K562 (cell line): ENCODE results near the gene OR2T34. TPM values are rescaled to one million over a fixed set of nuclear protein-coding genes. Genes with fewer than 3 reads are reported as not detected.
"Not testable (repeated sequence)": the region's sequence is repeated elsewhere in the genome, so short reads cannot be mapped to it uniquely, and the experiment has no call there.

Experiments
- ATAC-seq: fragments of 200-7000 bp; cut with Tn5 transposase; 3 replicates; pipeline ENCODE4 v1.9.1; 2020; ENCODE audit warnings: moderate library complexity
- Bru-seq: library from RNA; stranded (reverse); fragments of 400-500 nt; gene quantifications from one replicate; lab custom pipeline; 2021; lab: Mats Ljungman, UMichigan
- BruChase-seq, 2 experiments: library from RNA; stranded (reverse); fragments of 400-500 nt; gene quantifications; one replicate each; lab custom pipeline; 2021; lab: Mats Ljungman, UMichigan
- BruUV-seq: library from RNA; stranded (reverse); fragments of 400-500 nt; replicated peaks from 2 replicates; lab custom pipeline; 2021; lab: Mats Ljungman, UMichigan
- CTCF ChIA-PET: fragments of 300-600 bp; formaldehyde crosslinking; extraction: SDS; loops from one replicate; lab custom pipeline; 2021; ENCODE audit warnings: low intra/inter-chr PET ratio; lab: Yijun Ruan, JAX
- POLR2A ChIA-PET: fragments of 300-600, 350-650 bp; sonication (Branson Sonifier 250); formaldehyde crosslinking; extraction: SDS; loops from one replicate; lab custom pipeline; 2021; ENCODE audit warnings: antibody characterized with exemption, inconsistent platforms; lab: Yijun Ruan, JAX
- DNase-seq, 4 experiments: peaks; one replicate each; pipeline versions ENCODE4 v3.0.0 to v3.0.0-alpha.2; 2011 to 2018; ENCODE audit warnings: low spot score in 3 of 4, mixed read lengths in 3 of 4; ENCODE audit errors: extremely low read depth in 1 of 4
- FAIRE-seq: peaks from 2 replicates; lab custom pipeline; 2011; peaks lifted over from hg19 to GRCh38; lab: Jason Lieb, UNC
- H2AFZ ChIP-seq: 2 replicates; pipeline ENCODE4 v1.6.0; 2011; ENCODE audit warnings: low read depth, low read length, control low read depth, inconsistent platforms
- H3K27ac ChIP-seq: fragments of 200-600 bp; 3 replicates; pipeline ENCODE4 v1.8.0; 2011; ENCODE audit warnings: low read depth, mild to moderate bottlenecking, control low read depth, inconsistent platforms, low read length, moderate library complexity, mixed read lengths; ENCODE audit errors: extremely low read depth
- H3K27me3 ChIP-seq, 2 experiments: fragments of 300-600 bp in 1 of 2; 2 replicates in 1 of 2; 3 replicates in 1 of 2; pipeline versions ENCODE4 v1.6.0 to v1.8.0; 2011; ENCODE audit warnings: inconsistent platforms in 2 of 2, low read length in 2 of 2, mild to moderate bottlenecking in 1 of 2, mixed read lengths in 1 of 2, moderate library complexity in 1 of 2; ENCODE audit not compliant: control insufficient read depth in 2 of 2, insufficient read depth in 2 of 2
- H3K36me3 ChIP-seq: fragments of 300-600 bp; 3 replicates; pipeline ENCODE4 v1.8.0; 2011; ENCODE audit warnings: mild to moderate bottlenecking, low read length, inconsistent platforms; ENCODE audit not compliant: control insufficient read depth, insufficient read depth
- H3K4me1 ChIP-seq, 2 experiments: fragments of 200-600 bp in 1 of 2; replicated peaks in 1 of 2; 2 replicates in 1 of 2; 3 replicates in 1 of 2; pipeline versions ENCODE4 v1.5.1 to v1.8.0; 2011; ENCODE audit warnings: inconsistent platforms in 2 of 2, low read length in 2 of 2, mild to moderate bottlenecking in 1 of 2, mixed read lengths in 1 of 2, moderate library complexity in 1 of 2; ENCODE audit not compliant: control insufficient read depth in 2 of 2, insufficient read depth in 2 of 2
- H3K4me2 ChIP-seq: 2 replicates; pipeline ENCODE4 v1.6.1; 2011; ENCODE audit warnings: low read length, control low read depth, inconsistent platforms, mixed read lengths; ENCODE audit not compliant: insufficient read depth
- H3K4me3 ChIP-seq: fragments of 200-600 bp; sonication (generic), shearing (Covaris generic); 2 replicates; pipeline ENCODE4 v1.5.1; 2016; ENCODE audit warnings: control low read depth, inconsistent platforms
- H3K79me2 ChIP-seq: fragments of 200-600 bp; 3 replicates; pipeline ENCODE4 v1.8.0; 2011; ENCODE audit warnings: low read length, inconsistent platforms; ENCODE audit not compliant: control insufficient read depth, insufficient read depth
- H3K9ac ChIP-seq, 2 experiments: 2 replicates each; pipeline versions ENCODE4 v1.6.0 to v1.6.1; 2011; ENCODE audit warnings: low read depth in 2 of 2, low read length in 2 of 2, control low read depth in 1 of 2, inconsistent platforms in 1 of 2, mild to moderate bottlenecking in 1 of 2, mixed read lengths in 1 of 2; ENCODE audit not compliant: insufficient read depth in 1 of 2
- H3K9me1 ChIP-seq: one replicate; pipeline ENCODE4 v1.6.0; 2011; ENCODE audit warnings: inconsistent platforms, mild to moderate bottlenecking, low read length, moderate library complexity; ENCODE audit not compliant: control insufficient read depth, insufficient read depth
- H3K9me3 ChIP-seq: replicated peaks from 2 replicates; pipeline ENCODE4 v1.5.1; 2011; ENCODE audit warnings: low read depth, low read length, inconsistent platforms; ENCODE audit not compliant: control insufficient read depth, insufficient read depth
- H4K20me1 ChIP-seq: replicated peaks from 2 replicates; pipeline ENCODE4 v1.6.1; 2011; ENCODE audit warnings: low read length, inconsistent platforms, mixed read lengths; ENCODE audit not compliant: control insufficient read depth, insufficient read depth
- CBX3 ChIP-seq, 2 experiments: IDR thresholded peaks; 1 replicate in 1 of 2; 2 replicates in 1 of 2; pipeline ENCODE4 v1.6.1; 2012; ENCODE audit warnings: inconsistent platforms in 2 of 2, low read length in 2 of 2, borderline replicate concordance in 1 of 2, control low read depth in 1 of 2
- CTCF ChIP-seq, 3 experiments: IDR thresholded peaks in 2 of 3; conservative IDR thresholded peaks in 1 of 3; 2 replicates each; pipeline ENCODE4 v1.5.1; 2011 to 2012; ENCODE audit warnings: low read length in 3 of 3, mild to moderate bottlenecking in 3 of 3, control low read depth in 2 of 3, improper control_type of control experiment in 1 of 3, inconsistent platforms in 1 of 3, low read depth in 1 of 3, mixed read lengths in 1 of 3, moderate library complexity in 1 of 3; ENCODE audit not compliant: insufficient read depth in 2 of 3
- NFE2L1 ChIP-seq: fragments of 450-650 bp; IDR thresholded peaks from 2 replicates; pipeline ENCODE4 v1.6.1; 2016; ENCODE audit warnings: missing genetic modification characterization, low read depth, mild to moderate bottlenecking, missing compliant biosample characterization, moderate library complexity, borderline replicate concordance
- RAD21 ChIP-seq, 2 experiments: fragments of 250-450 bp in 1 of 2; fragments of 450-650 bp in 1 of 2; sonication (Bioruptor Pico) in 1 of 2; formaldehyde crosslinking in 1 of 2; IDR thresholded peaks in 1 of 2; conservative IDR thresholded peaks in 1 of 2; 2 replicates each; pipeline versions ENCODE4 v1.4.0 to v1.8.0; 2020 to 2022; ENCODE audit warnings: mild to moderate bottlenecking in 2 of 2, moderate library complexity in 1 of 2
- RFX1 ChIP-seq: fragments of 450-650 bp; IDR thresholded peaks from 2 replicates; pipeline ENCODE4 v1.6.1; 2016; ENCODE audit warnings: mild to moderate bottlenecking, moderate library complexity
- SMC3 ChIP-seq: conservative IDR thresholded peaks from 2 replicates; pipeline ENCODE4 v1.6.1; 2011; ENCODE audit warnings: low read depth, low read length, improper control_type of control experiment; ENCODE audit not compliant: insufficient read depth
- WGBS: fragments of 100-300 bp; shearing (Covaris generic); methylation state at CpG from one replicate; pipeline ENCODE4 v1.1.6; 2016; ENCODE audit warnings: low coverage, mixed read lengths; ENCODE audit not compliant: insufficient coverage; ENCODE audit errors: missing lambda C conversion rate; 5-methylcytosine and 5-hydroxymethylcytosine counted together
- in situ Hi-C: fragments of 300-500 bp; cut with MboI; formaldehyde crosslinking; loops from 4 replicates; pipeline ENCODE4 v1.15.0; 2018; ENCODE audit warnings: inconsistent platforms, mixed read lengths
- intact Hi-C: fragments of 100-400 bp; cut with micrococcal nuclease; formaldehyde crosslinking; loops from 2 replicates; pipeline ENCODE4 v1.14.2; 2022
- long read RNA-seq, 3 experiments: library from polyadenylated mRNA in 2 of 3; library from RNA in 1 of 3; unstranded in 2 of 3; stranded (forward) in 1 of 3; transcript quantifications; one replicate each; pipeline ENCODE4 v2.0.0, GENCODE V29; 2019 to 2022
- polyA minus RNA-seq, 3 experiments: library from RNA; depleted of rRNA, polyadenylated mRNA; stranded (reverse); fragments of >200 nt; gene quantifications; 2 replicates each; pipeline ENCODE4 v1.2.3, GENCODE V29; 2011
- polyA plus RNA-seq, 8 experiments: library from polyadenylated mRNA; depleted of rRNA in 4 of 8; stranded (reverse) in 5 of 8; unstranded in 3 of 8; fragments of >200 nt; fragmentation: Nextera tagmentation in 2 of 8; fragmentation: Illumina TruSeq in 1 of 8; extraction: Ambion mirVana in 2 of 8; extraction: Trizol in 1 of 8; gene quantifications; 2 replicates each; pipeline versions ENCODE4 v1.2.1 to v1.2.3, GENCODE V29; 2011 to 2014; ENCODE audit warnings: inconsistent platforms in 1 of 8, missing spikeins in 1 of 8
- total RNA-seq, 7 experiments: library from RNA; depleted of rRNA in 6 of 7; stranded (reverse); fragments of >200 nt in 6 of 7; fragmentation: Illumina TruSeq in 2 of 7; extraction: Trizol in 2 of 7; gene quantifications; 2 replicates each; pipeline versions ENCODE4 v1.2.1 to v1.2.3, GENCODE V29; 2011 to 2021; ENCODE audit warnings: low replicate concordance in 1 of 7

OR2T34 gene
- total RNA-seq (2011; cell fraction: chromatin; rRNA removed; ENCODE audit: low replicate concordance): not detected in 2 replicates
- total RNA-seq (2011; cell fraction: nucleolus; rRNA removed): not detected in 2 replicates
- total RNA-seq (2011; cell fraction: nucleoplasm; rRNA removed): not detected in 2 replicates
- total RNA-seq (2014; rRNA removed) (not detected in 2 replicates), total RNA-seq (2014; rRNA removed; fragmentation: Illumina TruSeq; extraction: Trizol) (not detected in 2 replicates), total RNA-seq (2015; rRNA removed; fragmentation: Illumina TruSeq; extraction: Trizol) (not detected in 2 replicates), total RNA-seq (2021) (not detected in 2 replicates), polyA plus RNA-seq (2011; rRNA removed) (not detected in 2 replicates), polyA plus RNA-seq (2014; fragmentation: Illumina TruSeq; extraction: Trizol) (not detected in 2 replicates), polyA plus RNA-seq (2014; fragmentation: Nextera tagmentation; extraction: Ambion mirVana) (not detected), polyA plus RNA-seq (2014; rRNA removed) (not detected in 2 replicates), polyA minus RNA-seq (2011; rRNA and poly(A)+ RNA removed) (not detected in 2 replicates), Bru-seq, nascent RNA (not detected), BruChase-seq, experiment 1, labeled RNA remaining after a 2-hour chase (not detected), BruChase-seq, experiment 2, labeled RNA remaining after a 6-hour chase (not detected)
- not detected in 2 replicates for polyA plus RNA-seq (2011; cell fraction: cytosol; rRNA removed)
- polyA plus RNA-seq (2011; cell fraction: nucleus; rRNA removed): not detected in 2 replicates
- not detected in 2 replicates for polyA plus RNA-seq (2012)
- not detected in 2 replicates for polyA minus RNA-seq (2011; cell fraction: cytosol; rRNA and poly(A)+ RNA removed)
- polyA minus RNA-seq (2011; cell fraction: nucleus; rRNA and poly(A)+ RNA removed): not detected in 2 replicates
- long read RNA-seq, experiment 1: 0 reads
- long read RNA-seq, experiment 2: 0 reads
- long read RNA-seq, experiment 3: 0 reads

- H3K79me2 ChIP-seq, H3K27me3 ChIP-seq, CTCF ChIA-PET, H3K36me3 ChIP-seq, BruUV-seq, ATAC-seq, H3K9me3 ChIP-seq, H3K4me2 ChIP-seq, POLR2A ChIA-PET, H4K20me1 ChIP-seq, intact Hi-C loops, H3K4me1 ChIP-seq, DNase-seq, H3K9me1 ChIP-seq, H2AFZ ChIP-seq, H3K9ac ChIP-seq, H3K27ac ChIP-seq, FAIRE-seq, H3K4me3 ChIP-seq: not testable (repeated sequence)
- in situ Hi-C loops: loop anchor here (5.0 kb wide), 1 partner anchor 102 kb away; the partner anchor contains the start of gene OR2T3
- 0% methylated on average over 1 of the region's 3 CpGs for WGBS
These were observed at the start of gene OR2T34 for GRCh38 chr1:248574657-248575056. Gene OR2T34 (minus strand): TSS chr1:248574757. CDS start chr1:248574757, 0 bp downstream.

GRCh38 chr1:248622570-248623001 lies 48.0 kb upstream of the OR2T34 start:
- Histone ChIP-seq H3K27me3 (no peaks in the 10 kb centered on the region), H3K36me3 (no peaks in the 10 kb centered on the region), H3K9me3 (no peaks in the 10 kb centered on the region)
- CTCF ChIA-PET: no interaction called here
- peak; percentile 39 for TF ChIP-seq RFX1
- no peak for TF ChIP-seq NFE2L1 (tag)
- TF ChIP-seq CTCF (IDR thresholded peaks at IDR 0.05 in 2 of 3, conservative IDR thresholded peaks at IDR 0.05 in 1 of 3; ENCODE audit: insufficient read depth in 2 of 3, low read depth in 1 of 3, low read length in 3 of 3): peak; percentile 9 to 35 (median 19); a peak in 2 of 6 replicates
- 0 out of 2 replicates have a peak, but pooled peaks have one; percentile 14 for TF ChIP-seq SMC3
- no peak for TF ChIP-seq CBX3 (IDR thresholded peaks at IDR 0.05; ENCODE audit: borderline replicate concordance in 1 of 2, low read length in 2 of 2)
- TF ChIP-seq RAD21 (CRISPR knock-in tag; conservative IDR thresholded peaks at IDR 0.05 in 1 of 2, IDR thresholded peaks at IDR 0.05 in 1 of 2): peak; percentile 34 to 63; a peak in 3 of 4 replicates
- TF ChIP-seq, all 486 proteins: peak for 4
- POLR2A ChIA-PET: no interaction called here
- intact Hi-C loops: loop anchor here (1.0 kb wide), 1 partner anchor 185 kb away; no protein-coding TSS in a partner anchor
- DNase-seq: peak; percentile 6 to 14 (median 12)
- peak; percentile 65; the same call in 2 of the 3 replicates for ATAC-seq
- no peak overlapping the region for H3K4me2 ChIP-seq
- FAIRE-seq: no peak
- no peaks in the 10 kb centered on the region for H3K79me2 ChIP-seq
- H2AFZ ChIP-seq: no peak overlapping the region
- no peaks in the 10 kb centered on the region for H4K20me1 ChIP-seq
- BruUV-seq: no TSS peak
- no peak overlapping the region for H3K4me3 ChIP-seq
- in situ Hi-C loops: no loop called here
- H3K9me1 ChIP-seq: no peaks in the 10 kb centered on the region
- WGBS: 0% methylated on average over 3 of the region's 4 CpGs
- H3K9ac ChIP-seq: no peak overlapping the region
- H3K27ac ChIP-seq: no peak overlapping the region
- no peaks in the 10 kb centered on the region for H3K4me1 ChIP-seq
